Activated CD8-positive, alpha-beta T cell treated with anti-CD3 and anti-CD28 coated beads, Interleukin-2, amount 10 ng/mL, durations not matched to agents 7 days and 5 days (primary cell): ENCODE measurements around the gene PRDM15. TPM values are rescaled to one million over a fixed set of nuclear protein-coding genes. Genes with fewer than 3 reads are reported as not detected.

Experiments
- ATAC-seq: fragments of 150-1000 bp; cut with Tn5 transposase; one replicate; pipeline ENCODE4 v1.10.0; 2021; ENCODE audit warnings: moderate library complexity
- CTCF ChIA-PET: fragments of 350-600 bp; sonication (Branson Sonifier 250); formaldehyde crosslinking; loops from one replicate; lab custom pipeline; 2021; ENCODE audit warnings: antibody characterized with exemption; lab: Charles Lee
- POLR2A ChIA-PET: fragments of 350-600 bp; sonication (Branson Sonifier 250); formaldehyde crosslinking; loops from one replicate; lab custom pipeline; 2021; ENCODE audit warnings: antibody characterized with exemption; lab: Charles Lee
- DNase-seq: peaks from one replicate; pipeline ENCODE4 v3.0.0-alpha.2; 2020
- H3K27ac Mint-ChIP-seq: one replicate; pipeline ENCODE4 v1.8.0; 2021; ENCODE audit warnings: mild to moderate bottlenecking, mixed read lengths
- H3K27me3 Mint-ChIP-seq: one replicate; pipeline ENCODE4 v1.8.0; 2021; ENCODE audit warnings: low read depth, mixed read lengths
- H3K36me3 Mint-ChIP-seq: one replicate; pipeline ENCODE4 v1.8.0; 2021; ENCODE audit warnings: low read depth, mixed read lengths
- H3K4me1 Mint-ChIP-seq: one replicate; pipeline ENCODE4 v1.8.0; 2021; ENCODE audit warnings: low read depth, mixed read lengths
- H3K4me3 Mint-ChIP-seq: one replicate; pipeline ENCODE4 v1.8.0; 2021; ENCODE audit warnings: mild to moderate bottlenecking, mixed read lengths
- H3K9me3 Mint-ChIP-seq: one replicate; pipeline ENCODE4 v1.8.0; 2022; ENCODE audit warnings: mixed read lengths; ENCODE audit not compliant: insufficient read depth
- total RNA-seq, 2 experiments: library from RNA; stranded (reverse); gene quantifications; one replicate each; pipeline ENCODE4 v1.2.3, GENCODE V29; 2021

The PRDM15 gene
- total RNA-seq, 2 experiments from 2014 or later: 8.5 to 9.6 TPM

- Mint-ChIP-seq H3K27ac (no peak overlapping the region), H3K36me3 (no peaks in the 10 kb centered on the region), H3K9me3 (no peaks in the 10 kb centered on the region), H3K4me1 (no peaks in the 10 kb centered on the region), H3K4me3 (no peak overlapping the region), H3K27me3 (peaks cover 46% of the 10 kb centered on the region)
- ChIA-PET CTCF (interaction anchor here (1.7 kb wide), 1 partner anchor 9 kb away, joined by 6 read pairs; no protein-coding TSS in a partner anchor), POLR2A (no interaction called here)
- ATAC-seq: no peak
- no peak for DNase-seq
Observed at GRCh38 chr21:41777951-41778815, 101.0 kb downstream of the PRDM15 start.

- H3K4me1 Mint-ChIP-seq: no peaks in the 10 kb centered on the region
- peaks cover 46% of the 10 kb centered on the region for H3K27me3 Mint-ChIP-seq
- no peaks in the 10 kb centered on the region for H3K36me3 Mint-ChIP-seq
- ATAC-seq (no peak), DNase-seq (no peak)
- ChIA-PET CTCF (interaction anchor here (1.1 kb wide), 1 partner anchor 8 kb away, joined by 4 read pairs; no protein-coding TSS in a partner anchor), POLR2A (no interaction called here)
- no peak overlapping the region for H3K4me3 Mint-ChIP-seq
- no peaks in the 10 kb centered on the region for H3K9me3 Mint-ChIP-seq
- no peak overlapping the region for H3K27ac Mint-ChIP-seq
Observed at GRCh38 chr21:41776778-41777177, 102.4 kb downstream of the PRDM15 start.

GRCh38 chr21:41775149-41775472 is 104.0 kb downstream of the PRDM15 start:
- no peak overlapping the region for H3K27ac Mint-ChIP-seq
- no peaks in the 10 kb centered on the region for H3K36me3 Mint-ChIP-seq
- POLR2A ChIA-PET: interaction anchor here (0.5 kb wide), 1 partner anchor 532 kb away, joined by 3 read pairs; no protein-coding TSS in a partner anchor
- no peaks in the 10 kb centered on the region for H3K4me1 Mint-ChIP-seq
- ATAC-seq (no peak), DNase-seq (no peak)
- no peak overlapping the region for H3K4me3 Mint-ChIP-seq
- CTCF ChIA-PET: interaction anchor here (1.0 kb wide), 1 partner anchor 492 kb away, joined by 4 read pairs; no protein-coding TSS in a partner anchor
- H3K9me3 Mint-ChIP-seq: no peaks in the 10 kb centered on the region
- H3K27me3 Mint-ChIP-seq: peaks cover 50% of the 10 kb centered on the region

GRCh38 chr21:41774467-41775148 is 104.5 kb downstream of the PRDM15 start:
- ChIA-PET CTCF (interaction anchor here (1.0 kb wide), 2 partner anchors 42 to 491 kb away, joined by 3 to 4 read pairs; no protein-coding TSS in a partner anchor), POLR2A (interaction anchor here (0.5 kb wide), 1 partner anchor 531 kb away, joined by 3 read pairs; no protein-coding TSS in a partner anchor)
- no peaks in the 10 kb centered on the region for H3K9me3 Mint-ChIP-seq

GRCh38 chr21:41772351-41773080 is 106.6 kb downstream of the PRDM15 start:
- no peak for ATAC-seq
- H3K9me3 Mint-ChIP-seq: no peaks in the 10 kb centered on the region
- H3K4me3 Mint-ChIP-seq: no peak overlapping the region
- no peak overlapping the region for H3K27ac Mint-ChIP-seq
- CTCF ChIA-PET: interaction anchor here (1.4 kb wide), 1 partner anchor 44 kb away, joined by 5 read pairs; no protein-coding TSS in a partner anchor
- peaks cover 59% of the 10 kb centered on the region for H3K27me3 Mint-ChIP-seq
- DNase-seq: no peak
- POLR2A ChIA-PET: no interaction called here
- H3K4me1 Mint-ChIP-seq: peaks cover 16% of the 10 kb centered on the region
- no peaks in the 10 kb centered on the region for H3K36me3 Mint-ChIP-seq

More at GRCh38 chr21:41774467-41775148, 104.5 kb downstream of the PRDM15 start:
- Mint-ChIP-seq H3K27me3 (peaks cover 53% of the 10 kb centered on the region), H3K4me1 (no peaks in the 10 kb centered on the region), H3K27ac (no peak overlapping the region), H3K36me3 (no peaks in the 10 kb centered on the region), H3K4me3 (no peak overlapping the region)
- no peak for ATAC-seq
- no peak for DNase-seq

GRCh38 chr21:41771625-41771945 is 107.6 kb downstream of the PRDM15 start:
- ChIA-PET CTCF (interaction anchor here (1.4 kb wide), 1 partner anchor 45 kb away, joined by 5 read pairs; no protein-coding TSS in a partner anchor), POLR2A (interaction anchor here (1.6 kb wide), 1 partner anchor 10 kb away, joined by 4 read pairs; no protein-coding TSS in a partner anchor)
- DNase-seq: no peak
- H3K36me3 Mint-ChIP-seq: no peaks in the 10 kb centered on the region
- H3K27me3 Mint-ChIP-seq: peaks cover 62% of the 10 kb centered on the region
- H3K4me1 Mint-ChIP-seq: peaks cover 21% of the 10 kb centered on the region
- no peak overlapping the region for H3K4me3 Mint-ChIP-seq
- H3K9me3 Mint-ChIP-seq: no peaks in the 10 kb centered on the region
- ATAC-seq: no peak
- no peak overlapping the region for H3K27ac Mint-ChIP-seq

- H3K4me1 Mint-ChIP-seq: peaks cover 21% of the 10 kb centered on the region
- POLR2A ChIA-PET: interaction anchor here (1.6 kb wide), 1 partner anchor 9 kb away, joined by 4 read pairs; no protein-coding TSS in a partner anchor
- H3K4me3 Mint-ChIP-seq: no peak overlapping the region
- no peak overlapping the region for H3K27ac Mint-ChIP-seq
- CTCF ChIA-PET: interaction anchor here (1.4 kb wide), 1 partner anchor 46 kb away, joined by 5 read pairs; no protein-coding TSS in a partner anchor
- H3K36me3 Mint-ChIP-seq: no peaks in the 10 kb centered on the region
- no peak for DNase-seq
- H3K9me3 Mint-ChIP-seq: no peaks in the 10 kb centered on the region
- peaks cover 62% of the 10 kb centered on the region for H3K27me3 Mint-ChIP-seq
- ATAC-seq: no peak
Observed at GRCh38 chr21:41770901-41771624, 108.1 kb downstream of the PRDM15 start.

- DNase-seq (no peak), ATAC-seq (no peak)
- Mint-ChIP-seq H3K4me3 (no peak overlapping the region), H3K27ac (no peak overlapping the region), H3K27me3 (peaks cover 62% of the 10 kb centered on the region), H3K36me3 (no peaks in the 10 kb centered on the region), H3K9me3 (no peaks in the 10 kb centered on the region), H3K4me1 (peaks cover 29% of the 10 kb centered on the region)
- CTCF ChIA-PET: no interaction called here
- POLR2A ChIA-PET: no interaction called here
Observed at GRCh38 chr21:41769933-41770332, 109.2 kb downstream of the PRDM15 start.

- DNase-seq (no peak), ATAC-seq (no peak)
- Mint-ChIP-seq H3K9me3 (no peaks in the 10 kb centered on the region), H3K36me3 (no peaks in the 10 kb centered on the region), H3K27me3 (peaks cover 61% of the 10 kb centered on the region), H3K4me1 (peaks cover 31% of the 10 kb centered on the region), H3K27ac (no peak overlapping the region), H3K4me3 (no peak overlapping the region)
- POLR2A ChIA-PET: no interaction called here
- CTCF ChIA-PET: no interaction called here
Observed at GRCh38 chr21:41769521-41769920, 109.6 kb downstream of the PRDM15 start.

GRCh38 chr21:41769111-41769510 is 110.0 kb downstream of the PRDM15 start:
- H3K4me3 Mint-ChIP-seq: peak overlapping the region; percentile 68
- H3K9me3 Mint-ChIP-seq: no peaks in the 10 kb centered on the region
- no peak overlapping the region for H3K27ac Mint-ChIP-seq
- ChIA-PET POLR2A (no interaction called here), CTCF (interaction anchor here (1.0 to 2.0 kb wide), 5 partner anchors 8 to 485 kb away, joined by 4 to 8 read pairs (median 6); no protein-coding TSS in a partner anchor)
- peaks cover 61% of the 10 kb centered on the region for H3K27me3 Mint-ChIP-seq
- ATAC-seq: no peak
- no peak for DNase-seq
- no peaks in the 10 kb centered on the region for H3K36me3 Mint-ChIP-seq
- peaks cover 31% of the 10 kb centered on the region for H3K4me1 Mint-ChIP-seq
